Osteoblast (primary cell): ENCODE measurements around the gene AGMO. TPM values are rescaled to one million over a fixed set of nuclear protein-coding genes. Genes with fewer than 3 reads are reported as not detected.

ENCODE experiments used
- DNase-seq: peaks from one replicate; pipeline ENCODE4 v3.0.0; 2011; ENCODE audit warnings: low spot score, mixed read lengths; ENCODE audit not compliant: insufficient read length; ENCODE audit errors: missing footprints
- H2AFZ ChIP-seq: 2 replicates; pipeline ENCODE4 v1.6.0; 2011; ENCODE audit warnings: mild to moderate bottlenecking, low read length
- H3K27ac ChIP-seq: 2 replicates; pipeline ENCODE4 v1.5.1; 2011; ENCODE audit warnings: mild to moderate bottlenecking, low read depth, low read length, moderate library complexity
- H3K27me3 ChIP-seq: 2 replicates; pipeline ENCODE4 v1.6.0; 2012; ENCODE audit warnings: mild to moderate bottlenecking, control low read depth, inconsistent platforms, low read length, moderate library complexity; ENCODE audit not compliant: insufficient read depth
- H3K36me3 ChIP-seq: 2 replicates; pipeline ENCODE4 v1.5.1; 2011; ENCODE audit warnings: mild to moderate bottlenecking, low read length, control low read depth, moderate library complexity; ENCODE audit not compliant: insufficient read depth
- H3K4me1 ChIP-seq: 2 replicates; pipeline ENCODE4 v1.5.1; 2011; ENCODE audit warnings: mild to moderate bottlenecking, low read length, control low read depth, moderate library complexity; ENCODE audit not compliant: insufficient read depth
- H3K4me2 ChIP-seq: 2 replicates; pipeline ENCODE4 v1.6.0; 2011; ENCODE audit warnings: mild to moderate bottlenecking, low read length; ENCODE audit not compliant: insufficient read depth
- H3K4me3 ChIP-seq: fragments of 200-600 bp; sonication (generic); 3 replicates; pipeline ENCODE4 v1.5.1; 2012; ENCODE audit warnings: mild to moderate bottlenecking, low read length, inconsistent platforms; ENCODE audit not compliant: insufficient read depth
- H3K79me2 ChIP-seq: 2 replicates; pipeline ENCODE4 v1.6.0; 2012; ENCODE audit warnings: mild to moderate bottlenecking, low read length, control low read depth, inconsistent platforms; ENCODE audit not compliant: insufficient read depth
- H3K9me3 ChIP-seq: 2 replicates; pipeline ENCODE4 v1.5.1; 2011; ENCODE audit warnings: low read depth, low read length, control low read depth
- H4K20me1 ChIP-seq: 2 replicates; pipeline ENCODE4 v1.6.0; 2012; ENCODE audit warnings: mild to moderate bottlenecking, low read length, control low read depth; ENCODE audit not compliant: insufficient read depth
- total RNA-seq: library from RNA; depleted of rRNA; stranded (reverse); fragments of >200 nt; gene quantifications from 2 replicates; pipeline ENCODE4 v1.2.3, GENCODE V29; 2012
- TF ChIP-seq, protein P1 (sequence below): IDR thresholded peaks from 2 replicates; pipeline ENCODE4 v1.5.1; 2011; ENCODE audit warnings: mild to moderate bottlenecking, low read depth, low read length, moderate library complexity; ENCODE audit errors: extremely low read depth

The AGMO gene
- total RNA-seq, 1 donor = under 0.01 TPM

DNA sequence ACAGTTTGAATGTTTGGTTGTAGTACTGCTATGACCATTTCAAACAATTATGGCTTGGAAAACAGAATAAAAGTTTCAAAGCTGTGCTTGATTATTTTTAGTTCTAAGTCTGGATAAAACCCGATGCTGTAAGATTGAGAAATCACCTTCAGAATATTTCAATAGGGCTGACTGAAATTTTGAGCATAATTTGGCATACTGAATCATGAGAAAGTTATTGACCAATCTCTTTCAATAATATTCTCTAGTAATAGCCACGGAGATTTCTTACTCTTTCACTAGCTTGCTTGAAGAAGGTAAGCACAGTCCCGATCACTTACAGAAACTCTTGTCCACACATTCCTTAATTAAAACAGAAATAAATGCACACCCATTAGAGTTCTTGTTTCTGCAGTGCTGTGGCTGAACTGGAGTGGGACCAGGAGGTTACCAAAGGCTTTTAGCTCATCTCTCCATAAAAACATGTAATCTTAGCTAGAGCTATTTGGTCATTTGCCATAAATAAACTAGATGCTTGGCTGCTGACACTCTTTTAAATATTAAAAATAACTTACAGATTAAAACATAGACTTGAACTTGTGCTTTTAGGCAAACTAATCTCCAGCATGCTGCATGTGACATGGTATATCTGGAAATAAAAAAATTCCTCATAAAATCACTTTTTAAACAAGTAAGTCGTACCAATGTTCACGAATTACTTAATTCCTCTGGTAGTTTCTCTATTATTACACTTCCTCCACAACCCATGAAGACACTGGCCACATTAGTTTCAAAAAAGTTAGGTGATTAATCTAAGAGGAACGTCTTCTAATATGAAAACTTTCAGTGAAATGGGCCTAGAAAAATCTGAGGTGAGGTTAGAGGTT, 97.8 kb downstream of the AGMO start:
- Histone ChIP-seq H3K4me3 (no peak overlapping the region), H3K27ac (peak overlapping the region; percentile 50), H2AFZ (peak overlapping the region; percentile 49), H3K4me1 (peaks cover 45% of the 10 kb centered on the region), H3K36me3 (no peaks in the 10 kb centered on the region), H3K9me3 (no peaks in the 10 kb centered on the region), H4K20me1 (no peaks in the 10 kb centered on the region), H3K27me3 (no peaks in the 10 kb centered on the region), H3K4me2 (peak overlapping the region; percentile 40), H3K79me2 (no peaks in the 10 kb centered on the region)
- TF ChIP-seq, protein P1, sequence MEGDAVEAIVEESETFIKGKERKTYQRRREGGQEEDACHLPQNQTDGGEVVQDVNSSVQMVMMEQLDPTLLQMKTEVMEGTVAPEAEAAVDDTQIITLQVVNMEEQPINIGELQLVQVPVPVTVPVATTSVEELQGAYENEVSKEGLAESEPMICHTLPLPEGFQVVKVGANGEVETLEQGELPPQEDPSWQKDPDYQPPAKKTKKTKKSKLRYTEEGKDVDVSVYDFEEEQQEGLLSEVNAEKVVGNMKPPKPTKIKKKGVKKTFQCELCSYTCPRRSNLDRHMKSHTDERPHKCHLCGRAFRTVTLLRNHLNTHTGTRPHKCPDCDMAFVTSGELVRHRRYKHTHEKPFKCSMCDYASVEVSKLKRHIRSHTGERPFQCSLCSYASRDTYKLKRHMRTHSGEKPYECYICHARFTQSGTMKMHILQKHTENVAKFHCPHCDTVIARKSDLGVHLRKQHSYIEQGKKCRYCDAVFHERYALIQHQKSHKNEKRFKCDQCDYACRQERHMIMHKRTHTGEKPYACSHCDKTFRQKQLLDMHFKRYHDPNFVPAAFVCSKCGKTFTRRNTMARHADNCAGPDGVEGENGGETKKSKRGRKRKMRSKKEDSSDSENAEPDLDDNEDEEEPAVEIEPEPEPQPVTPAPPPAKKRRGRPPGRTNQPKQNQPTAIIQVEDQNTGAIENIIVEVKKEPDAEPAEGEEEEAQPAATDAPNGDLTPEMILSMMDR = no peak
- DNase-seq = no peak

DNA sequence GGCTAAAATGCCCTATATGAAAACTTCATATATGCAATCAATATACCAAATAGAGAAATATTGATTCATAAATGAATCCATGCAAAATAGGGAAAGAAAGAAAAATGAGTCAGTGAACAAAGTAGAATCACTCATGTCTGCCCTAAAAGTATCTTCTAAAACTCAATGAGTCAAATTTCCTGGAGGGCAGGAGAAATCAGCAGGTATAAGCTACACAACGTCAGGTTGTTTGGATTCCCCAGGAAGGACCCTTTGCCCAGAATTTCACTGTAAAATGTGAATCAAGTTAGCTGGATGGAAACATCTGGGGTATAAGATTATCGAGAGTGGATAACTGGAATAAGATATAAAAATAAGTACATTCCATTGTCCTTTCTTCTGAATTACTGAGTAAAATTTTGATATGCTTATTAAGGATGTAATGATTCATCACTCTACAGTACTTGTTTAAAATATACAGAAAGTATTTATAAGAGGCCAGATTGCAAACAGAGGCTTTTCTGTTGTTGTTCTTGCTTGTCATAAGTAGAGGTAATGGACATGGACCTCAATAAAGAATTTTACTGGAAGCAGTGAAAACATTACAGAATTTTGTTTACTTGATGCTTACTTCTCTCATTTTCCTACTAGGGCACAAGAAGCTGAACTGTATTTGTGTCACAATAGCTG, 99.0 kb downstream of the AGMO start:
- H3K27ac ChIP-seq = peak overlapping the region; percentile 50
- H3K27me3 ChIP-seq = no peaks in the 10 kb centered on the region
- TF ChIP-seq, protein P1 = no peak
- H3K79me2 ChIP-seq = no peaks in the 10 kb centered on the region
- H4K20me1 ChIP-seq = no peaks in the 10 kb centered on the region
- H3K4me2 ChIP-seq = no peak overlapping the region
- H3K4me3 ChIP-seq = no peak overlapping the region
- DNase-seq = no peak
- H3K9me3 ChIP-seq = no peaks in the 10 kb centered on the region
- H3K36me3 ChIP-seq = no peaks in the 10 kb centered on the region
- H2AFZ ChIP-seq = peak overlapping the region; percentile 4
- peaks cover 57% of the 10 kb centered on the region for H3K4me1 ChIP-seq

DNA sequence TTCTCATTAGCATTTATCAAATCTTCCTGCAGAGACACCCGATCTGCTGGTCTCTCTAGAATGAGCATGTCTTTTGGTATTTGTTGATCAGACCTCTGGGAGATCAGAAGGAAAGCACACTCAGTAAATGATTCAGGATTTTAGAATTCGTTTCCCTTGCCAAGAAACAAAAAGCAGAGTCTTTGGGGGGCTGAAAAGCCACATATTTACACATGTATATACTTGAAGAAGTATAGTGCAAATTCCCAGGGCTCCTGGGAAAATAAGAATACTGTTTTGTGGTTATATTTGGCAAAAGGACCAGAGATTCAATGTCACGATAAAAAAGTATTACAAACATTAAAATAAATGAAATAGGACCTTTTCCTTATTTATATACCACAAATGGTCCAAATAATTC, 100.2 kb downstream of the AGMO start:
- TF ChIP-seq, protein P1 = no peak
- Histone ChIP-seq H3K4me2 (peak overlapping the region; percentile 3), H3K4me3 (no peak overlapping the region), H3K79me2 (no peaks in the 10 kb centered on the region), H3K36me3 (no peaks in the 10 kb centered on the region), H3K27ac (peak overlapping the region; percentile 50), H3K4me1 (peaks cover 70% of the 10 kb centered on the region), H4K20me1 (no peaks in the 10 kb centered on the region), H3K27me3 (no peaks in the 10 kb centered on the region), H3K9me3 (no peaks in the 10 kb centered on the region), H2AFZ (no peak overlapping the region)
- peak; percentile 64 for DNase-seq

DNA sequence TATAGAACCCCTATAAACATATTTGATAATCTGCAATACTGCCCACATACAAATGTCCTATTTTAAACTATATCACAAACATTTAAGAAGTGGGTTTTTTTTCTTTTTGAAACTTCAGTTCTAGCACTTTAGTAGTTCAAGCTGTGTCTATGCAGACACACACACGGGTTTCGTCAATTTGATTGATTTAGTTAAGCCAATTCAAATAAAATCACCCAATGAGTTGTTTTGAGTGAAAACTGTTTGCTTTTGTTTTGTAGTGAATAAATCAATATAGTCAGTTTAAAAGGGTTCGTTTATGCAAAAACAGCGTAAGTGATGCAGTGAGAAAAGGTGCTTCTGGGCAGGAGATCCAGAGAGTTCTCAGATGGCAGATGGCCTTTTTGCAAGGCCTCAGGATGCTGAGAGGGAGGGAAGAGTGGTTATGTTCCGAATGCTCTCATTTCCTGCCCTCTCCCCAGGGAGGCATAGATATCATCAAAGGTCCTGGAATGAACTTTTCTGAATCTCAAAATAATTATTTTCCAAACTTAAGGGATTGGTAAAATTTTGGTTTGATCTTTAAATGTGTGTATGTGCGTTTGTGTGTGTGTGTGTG, 102.7 kb downstream of the AGMO start:
- Histone ChIP-seq H3K27ac (peak overlapping the region; percentile 43), H2AFZ (no peak overlapping the region), H3K27me3 (no peaks in the 10 kb centered on the region), H4K20me1 (no peaks in the 10 kb centered on the region), H3K4me1 (peaks cover 67% of the 10 kb centered on the region), H3K4me3 (no peak overlapping the region), H3K9me3 (no peaks in the 10 kb centered on the region), H3K79me2 (no peaks in the 10 kb centered on the region), H3K4me2 (peak overlapping the region; percentile 17), H3K36me3 (no peaks in the 10 kb centered on the region)
- no peak for DNase-seq
- TF ChIP-seq, protein P1 = no peak
